Neural cell (in vitro differentiated cells): ENCODE data around the gene ZCCHC2. TPM values are rescaled to one million over a fixed set of nuclear protein-coding genes. Genes with fewer than 3 reads are reported as not detected.

Experiments
- H2AFZ ChIP-seq: fragments of 200-600, 300-800 bp; sonication (generic), shearing (Covaris generic); 2 replicates; pipeline ENCODE4 v1.6.0; 2014; ENCODE audit warnings: low read depth, mild to moderate bottlenecking, antibody characterized with exemption, low read length, moderate library complexity
- H3F3A ChIP-seq: fragments of 200-600 bp; shearing (Covaris generic); 2 replicates; pipeline ENCODE4 v1.6.1; 2016; ENCODE audit warnings: mild to moderate bottlenecking, moderate library complexity, mixed read lengths, antibody characterized with exemption, low read length; ENCODE audit not compliant: insufficient read depth, poor library complexity, severe bottlenecking
- H3K27ac ChIP-seq: fragments of 200-600, 300-800 bp; sonication (generic), shearing (Covaris generic); 2 replicates; pipeline ENCODE4 v1.5.1; 2014; ENCODE audit warnings: mild to moderate bottlenecking, low read length, moderate library complexity
- H3K27me3 ChIP-seq: fragments of 300-800, 200-600 bp; sonication (generic), shearing (Covaris generic); 2 replicates; pipeline ENCODE4 v1.6.0; 2014; ENCODE audit warnings: mild to moderate bottlenecking, low read depth, low read length, moderate library complexity; ENCODE audit not compliant: insufficient read depth
- H3K36me3 ChIP-seq: fragments of 300-800, 200-600 bp; sonication (generic), shearing (Covaris generic); 2 replicates; pipeline ENCODE4 v1.5.1; 2014; ENCODE audit warnings: mild to moderate bottlenecking, antibody characterized with exemption, low read length, moderate library complexity; ENCODE audit not compliant: insufficient read depth
- H3K4me2 ChIP-seq: fragments of 300-800, 200-600 bp; sonication (generic), shearing (Covaris generic); 2 replicates; pipeline ENCODE4 v1.6.0; 2014; ENCODE audit warnings: mild to moderate bottlenecking, low read length
- H3K4me3 ChIP-seq: fragments of 300-800, 200-600 bp; sonication (generic), shearing (Covaris generic); 2 replicates; pipeline ENCODE4 v1.5.1; 2014; ENCODE audit warnings: mild to moderate bottlenecking, low read length, moderate library complexity
- H3K79me2 ChIP-seq: fragments of 200-600 bp; shearing (Covaris generic); replicated peaks from 2 replicates; pipeline ENCODE4 v1.6.0; 2014; ENCODE audit warnings: mild to moderate bottlenecking, low read length, moderate library complexity; ENCODE audit not compliant: insufficient read depth
- H3K9ac ChIP-seq: fragments of 300-800, 200-600 bp; sonication (generic), shearing (Covaris generic); 2 replicates; pipeline ENCODE4 v1.6.1; 2016; ENCODE audit warnings: mild to moderate bottlenecking, low read length, mixed read lengths
- H3K9me2 ChIP-seq: fragments of 200-600 bp; shearing (Covaris generic); 2 replicates; pipeline ENCODE4 v1.6.1; 2016; ENCODE audit warnings: mild to moderate bottlenecking, low read length, mixed read lengths; ENCODE audit not compliant: insufficient read depth
- H3K9me3 ChIP-seq: fragments of 200-600, 300-800 bp; sonication (generic), shearing (Covaris generic); 2 replicates; pipeline ENCODE4 v1.6.1; 2016; ENCODE audit warnings: mild to moderate bottlenecking, mixed run types, low read length, moderate library complexity, mixed read lengths
- H4K20me1 ChIP-seq: fragments of 200-600 bp; shearing (Covaris generic); 2 replicates; pipeline ENCODE4 v1.6.1; 2016; ENCODE audit warnings: mild to moderate bottlenecking, mixed run types; ENCODE audit not compliant: insufficient read depth
- EP300 ChIP-seq: fragments of 450-650 bp; conservative IDR thresholded peaks from 2 replicates; pipeline ENCODE4 v1.6.1; 2014; ENCODE audit warnings: antibody characterized with exemption, mild to moderate bottlenecking, moderate library complexity; ENCODE audit not compliant: poor library complexity, severe bottlenecking
- EZH2 ChIP-seq: fragments of 200-600, 300-800 bp; shearing (Covaris generic), sonication (generic); IDR thresholded peaks from 2 replicates; pipeline ENCODE4 v1.6.1; 2014; ENCODE audit warnings: antibody characterized with exemption, low read length, borderline replicate concordance, mild to moderate bottlenecking; ENCODE audit not compliant: insufficient read depth, poor library complexity, severe bottlenecking
- MXI1 ChIP-seq: fragments of 450-650 bp; conservative IDR thresholded peaks from 2 replicates; pipeline ENCODE4 v1.6.1; 2014; ENCODE audit warnings: antibody characterized with exemption, mild to moderate bottlenecking; ENCODE audit not compliant: poor library complexity, severe bottlenecking
- POLR2AphosphoS5 ChIP-seq: IDR thresholded peaks from 2 replicates; pipeline ENCODE4 v1.6.1; 2012
- RAD21 ChIP-seq: fragments of 450-650 bp; conservative IDR thresholded peaks from 2 replicates; pipeline ENCODE4 v1.6.1; 2014; ENCODE audit warnings: antibody characterized with exemption, mild to moderate bottlenecking, moderate library complexity
- SMC3 ChIP-seq: fragments of 450-650 bp; conservative IDR thresholded peaks from 2 replicates; pipeline ENCODE4 v1.6.1; 2014; ENCODE audit warnings: antibody characterized with exemption, mild to moderate bottlenecking, moderate library complexity; ENCODE audit not compliant: poor library complexity
- TAF1 ChIP-seq: IDR thresholded peaks from 2 replicates; pipeline ENCODE4 v1.6.1; 2012; ENCODE audit warnings: low read depth
- polyA plus RNA-seq: library from polyadenylated mRNA; depleted of rRNA; stranded (reverse); fragments of >200 nt; gene quantifications from 2 replicates; pipeline ENCODE4 v1.2.3, GENCODE V29; 2014
- TF ChIP-seq, protein P1 (sequence below): fragments of 450-650 bp; IDR thresholded peaks from 2 replicates; pipeline ENCODE4 v1.5.1; 2014; ENCODE audit warnings: antibody characterized with exemption, mild to moderate bottlenecking, moderate library complexity; ENCODE audit not compliant: poor library complexity, severe bottlenecking
- TF ChIP-seq, protein P2 (sequence below): IDR thresholded peaks from 2 replicates; pipeline ENCODE4 v1.6.1; 2012; ENCODE audit warnings: borderline replicate concordance

ZCCHC2 gene
- polyA plus RNA-seq, 1 donor from 2014 or later = 3.8 TPM

- Histone ChIP-seq H3K4me3 (peak overlapping the region; percentile 94), H3K9me2 (no peaks in the 10 kb centered on the region), H2AFZ (no peak overlapping the region), H3K79me2 (peaks cover 18% of the 10 kb centered on the region), H3K9me3 (no peaks in the 10 kb centered on the region), H3F3A (no peaks in the 10 kb centered on the region), H3K27me3 (peaks cover 16% of the 10 kb centered on the region), H3K9ac (peak overlapping the region; percentile 64), H3K4me2 (no peak overlapping the region), H4K20me1 (no peaks in the 10 kb centered on the region), H3K36me3 (no peaks in the 10 kb centered on the region), H3K27ac (no peak overlapping the region)
- TF ChIP-seq MXI1 = no peak
- TF ChIP-seq, protein P1, sequence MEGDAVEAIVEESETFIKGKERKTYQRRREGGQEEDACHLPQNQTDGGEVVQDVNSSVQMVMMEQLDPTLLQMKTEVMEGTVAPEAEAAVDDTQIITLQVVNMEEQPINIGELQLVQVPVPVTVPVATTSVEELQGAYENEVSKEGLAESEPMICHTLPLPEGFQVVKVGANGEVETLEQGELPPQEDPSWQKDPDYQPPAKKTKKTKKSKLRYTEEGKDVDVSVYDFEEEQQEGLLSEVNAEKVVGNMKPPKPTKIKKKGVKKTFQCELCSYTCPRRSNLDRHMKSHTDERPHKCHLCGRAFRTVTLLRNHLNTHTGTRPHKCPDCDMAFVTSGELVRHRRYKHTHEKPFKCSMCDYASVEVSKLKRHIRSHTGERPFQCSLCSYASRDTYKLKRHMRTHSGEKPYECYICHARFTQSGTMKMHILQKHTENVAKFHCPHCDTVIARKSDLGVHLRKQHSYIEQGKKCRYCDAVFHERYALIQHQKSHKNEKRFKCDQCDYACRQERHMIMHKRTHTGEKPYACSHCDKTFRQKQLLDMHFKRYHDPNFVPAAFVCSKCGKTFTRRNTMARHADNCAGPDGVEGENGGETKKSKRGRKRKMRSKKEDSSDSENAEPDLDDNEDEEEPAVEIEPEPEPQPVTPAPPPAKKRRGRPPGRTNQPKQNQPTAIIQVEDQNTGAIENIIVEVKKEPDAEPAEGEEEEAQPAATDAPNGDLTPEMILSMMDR = no peak
- TF ChIP-seq SMC3 = no peak
- no peak for TF ChIP-seq POLR2AphosphoS5
- TF ChIP-seq RAD21 = no peak
- TF ChIP-seq, protein P2, sequence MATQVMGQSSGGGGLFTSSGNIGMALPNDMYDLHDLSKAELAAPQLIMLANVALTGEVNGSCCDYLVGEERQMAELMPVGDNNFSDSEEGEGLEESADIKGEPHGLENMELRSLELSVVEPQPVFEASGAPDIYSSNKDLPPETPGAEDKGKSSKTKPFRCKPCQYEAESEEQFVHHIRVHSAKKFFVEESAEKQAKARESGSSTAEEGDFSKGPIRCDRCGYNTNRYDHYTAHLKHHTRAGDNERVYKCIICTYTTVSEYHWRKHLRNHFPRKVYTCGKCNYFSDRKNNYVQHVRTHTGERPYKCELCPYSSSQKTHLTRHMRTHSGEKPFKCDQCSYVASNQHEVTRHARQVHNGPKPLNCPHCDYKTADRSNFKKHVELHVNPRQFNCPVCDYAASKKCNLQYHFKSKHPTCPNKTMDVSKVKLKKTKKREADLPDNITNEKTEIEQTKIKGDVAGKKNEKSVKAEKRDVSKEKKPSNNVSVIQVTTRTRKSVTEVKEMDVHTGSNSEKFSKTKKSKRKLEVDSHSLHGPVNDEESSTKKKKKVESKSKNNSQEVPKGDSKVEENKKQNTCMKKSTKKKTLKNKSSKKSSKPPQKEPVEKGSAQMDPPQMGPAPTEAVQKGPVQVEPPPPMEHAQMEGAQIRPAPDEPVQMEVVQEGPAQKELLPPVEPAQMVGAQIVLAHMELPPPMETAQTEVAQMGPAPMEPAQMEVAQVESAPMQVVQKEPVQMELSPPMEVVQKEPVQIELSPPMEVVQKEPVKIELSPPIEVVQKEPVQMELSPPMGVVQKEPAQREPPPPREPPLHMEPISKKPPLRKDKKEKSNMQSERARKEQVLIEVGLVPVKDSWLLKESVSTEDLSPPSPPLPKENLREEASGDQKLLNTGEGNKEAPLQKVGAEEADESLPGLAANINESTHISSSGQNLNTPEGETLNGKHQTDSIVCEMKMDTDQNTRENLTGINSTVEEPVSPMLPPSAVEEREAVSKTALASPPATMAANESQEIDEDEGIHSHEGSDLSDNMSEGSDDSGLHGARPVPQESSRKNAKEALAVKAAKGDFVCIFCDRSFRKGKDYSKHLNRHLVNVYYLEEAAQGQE = no peak
- no peak for TF ChIP-seq EZH2
- no peak for TF ChIP-seq EP300
- TF ChIP-seq TAF1 = no peak
Measured at GRCh38 chr18:62523255-62523588, 397 bp downstream of the ZCCHC2 start.

GRCh38 chr18:62523631-62524439, 1.0 kb downstream of the ZCCHC2 start:
- TF ChIP-seq MXI1 = no peak
- no peak for TF ChIP-seq EZH2
- TF ChIP-seq EP300 = no peak
- TF ChIP-seq, protein P2 = peak; percentile 36
- TF ChIP-seq, protein P1 = no peak
- peak; percentile 59 for TF ChIP-seq TAF1
- Histone ChIP-seq H3K9me2 (no peaks in the 10 kb centered on the region), H3K4me3 (peak overlapping the region; percentile 89), H3K79me2 (peaks cover 18% of the 10 kb centered on the region), H3K9me3 (no peaks in the 10 kb centered on the region), H2AFZ (no peak overlapping the region), H4K20me1 (no peaks in the 10 kb centered on the region), H3K4me2 (peak overlapping the region; percentile 74), H3K36me3 (no peaks in the 10 kb centered on the region), H3K9ac (peak overlapping the region; percentile 79), H3K27me3 (peaks cover 16% of the 10 kb centered on the region), H3K27ac (peak overlapping the region; percentile 66), H3F3A (no peaks in the 10 kb centered on the region)
